NCI-H146 (cell line): ENCODE data around the gene TMEM87B.
"Not testable (repeated sequence)": the region's sequence is repeated elsewhere in the genome, so short reads cannot be mapped to it uniquely, and the experiment has no call there.

ENCODE experiments used
- DNase-seq: peaks from one replicate; lab custom pipeline; 2025; lab: John Stamatoyannopoulos, UW

TMEM87B gene

DNA sequence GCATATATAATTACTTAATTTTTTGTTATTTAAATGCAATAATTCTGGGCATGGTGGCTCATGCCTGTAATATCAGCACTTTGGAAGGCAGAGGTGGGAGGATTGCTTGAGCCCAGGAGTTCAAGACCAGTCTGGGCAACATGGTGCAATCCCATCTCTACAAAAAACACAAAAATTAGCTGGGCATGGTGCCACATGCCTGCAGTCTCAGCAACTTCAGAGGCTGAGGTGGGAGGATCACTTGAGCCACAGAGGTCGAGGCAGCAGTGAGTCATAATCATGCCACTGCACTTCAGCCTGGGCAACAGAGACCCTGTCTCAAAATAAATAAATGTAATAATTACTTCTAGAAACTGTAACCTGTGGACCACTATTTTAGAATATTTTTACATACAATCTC lies 21.5 kb upstream of the TMEM87B start:
- DNase-seq, result no peak

- DNase-seq, result no peak
Measured at GRCh38 chr2:112034924-112035323, 20.1 kb upstream of the TMEM87B start.

- peak; percentile 15 for DNase-seq
Measured at GRCh38 chr2:112035786-112036185, 19.3 kb upstream of the TMEM87B start.

DNA sequence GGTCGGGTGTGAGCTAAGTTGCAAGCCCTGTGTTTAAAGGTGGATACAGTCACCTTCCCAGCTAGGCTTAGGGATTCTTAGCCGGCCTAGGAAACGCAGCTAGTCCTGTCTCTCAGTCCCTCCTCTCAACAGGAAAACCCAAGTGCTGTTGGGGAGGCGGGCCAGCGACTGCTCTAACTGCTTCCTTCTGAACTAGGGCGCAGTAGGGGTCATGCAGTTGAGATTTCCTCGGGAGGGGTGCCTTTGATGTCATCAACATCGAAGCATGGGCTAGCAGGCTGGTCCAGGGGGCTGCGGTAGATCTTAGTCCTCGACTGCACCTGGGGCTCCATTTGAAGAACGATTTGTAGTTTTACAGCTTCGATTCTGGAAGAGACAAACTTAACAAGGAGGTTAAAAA lies 15.5 kb upstream of the TMEM87B start:
- not testable (repeated sequence) for DNase-seq

GRCh38 chr2:112040066-112040465 lies 15.0 kb upstream of the TMEM87B start:
- not testable (repeated sequence) for DNase-seq

- not testable (repeated sequence) for DNase-seq
Measured at GRCh38 chr2:112041460-112041859, 13.6 kb upstream of the TMEM87B start.

GRCh38 chr2:112045446-112046014 lies 9.5 kb upstream of the TMEM87B start:
- no peak for DNase-seq

- DNase-seq, result no peak
Measured at GRCh38 chr2:112046231-112046630, 8.8 kb upstream of the TMEM87B start.

- DNase-seq, result no peak
Measured at GRCh38 chr2:112047537-112048235, 7.4 kb upstream of the TMEM87B start.

DNA sequence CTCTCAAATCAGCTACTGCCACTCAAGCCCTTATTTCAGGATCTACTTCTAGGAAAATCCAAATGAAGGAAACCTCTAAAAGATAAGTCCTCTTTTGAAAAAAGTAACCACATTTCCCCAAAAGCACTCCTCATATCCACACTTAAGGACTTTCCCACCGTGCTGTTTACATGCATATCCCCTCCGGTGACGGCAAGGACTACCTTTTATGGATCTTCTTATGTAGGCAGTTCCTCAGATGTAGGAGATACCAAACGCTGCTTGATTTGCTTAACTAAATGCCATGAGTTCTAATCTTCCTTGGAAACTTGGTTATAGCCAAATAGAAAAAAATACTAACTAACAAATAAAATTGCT lies 6.9 kb upstream of the TMEM87B start:
- DNase-seq, result no peak

DNA sequence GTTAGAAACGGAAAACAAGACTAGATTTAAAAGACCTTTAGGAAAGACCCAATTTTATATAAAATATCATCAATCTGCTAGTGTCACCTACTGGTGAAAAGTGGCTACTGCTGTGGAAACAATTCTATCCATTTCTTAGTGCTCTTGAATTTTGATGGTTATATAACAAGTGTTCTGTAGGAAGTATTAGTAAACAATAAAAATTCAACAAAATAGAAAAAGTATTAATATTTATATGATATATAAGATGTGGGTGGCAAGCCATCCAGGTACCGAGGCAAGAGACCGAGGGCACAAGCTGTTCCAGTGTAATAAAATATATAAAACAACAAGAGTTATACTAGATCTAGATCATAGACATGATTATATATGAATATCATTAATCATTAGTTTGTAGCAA lies 6.2 kb upstream of the TMEM87B start:
- DNase-seq, result peak; percentile 32

GRCh38 chr2:112050316-112050715 lies 4.8 kb upstream of the TMEM87B start:
- DNase-seq, result no peak

DNA sequence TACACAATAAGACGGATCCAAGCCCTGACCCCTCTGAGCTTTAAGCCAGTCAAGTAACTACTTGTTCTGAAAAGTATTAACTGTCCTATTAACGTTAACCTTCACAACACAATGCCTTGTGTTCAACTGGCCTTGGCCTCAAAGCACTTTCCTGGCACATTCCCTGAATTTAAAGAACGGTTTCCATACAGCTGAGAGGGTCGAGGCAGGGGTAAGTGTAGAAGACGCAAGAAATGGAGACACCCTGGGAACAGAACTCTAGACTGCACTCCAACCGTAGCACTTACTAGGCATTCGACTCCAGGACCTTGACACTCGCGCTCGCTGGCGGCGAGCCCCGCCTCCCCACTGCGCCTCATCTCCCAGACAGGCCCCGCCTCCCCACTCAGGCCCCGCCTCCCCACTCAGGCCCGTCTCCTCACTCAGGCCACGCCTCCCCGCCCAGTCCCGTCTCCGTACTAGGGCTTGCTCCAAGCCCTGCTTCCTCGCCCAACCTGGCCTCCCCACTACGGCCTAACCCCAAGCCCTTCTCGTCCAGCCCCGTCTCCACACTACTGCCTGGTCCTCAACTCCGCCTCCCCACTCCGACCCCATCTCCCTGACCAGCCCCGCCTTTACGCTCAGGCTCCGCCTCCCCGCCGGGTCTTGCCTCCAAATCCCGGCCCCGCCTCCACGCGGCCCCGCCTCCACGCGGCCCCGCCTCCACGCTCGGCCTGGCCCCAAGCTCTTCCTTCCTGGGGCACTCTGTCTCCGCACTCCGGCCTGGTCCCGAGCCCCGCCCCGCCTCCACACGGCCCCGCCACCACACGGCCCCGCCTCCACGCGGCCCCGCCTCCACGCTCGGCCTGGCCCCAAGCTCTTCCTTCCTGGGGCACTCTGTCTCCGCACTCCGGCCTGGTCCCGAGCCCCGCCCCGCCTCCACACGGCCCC lies 887 bp upstream of the TMEM87B start:
- DNase-seq, result peak; percentile 97

DNA sequence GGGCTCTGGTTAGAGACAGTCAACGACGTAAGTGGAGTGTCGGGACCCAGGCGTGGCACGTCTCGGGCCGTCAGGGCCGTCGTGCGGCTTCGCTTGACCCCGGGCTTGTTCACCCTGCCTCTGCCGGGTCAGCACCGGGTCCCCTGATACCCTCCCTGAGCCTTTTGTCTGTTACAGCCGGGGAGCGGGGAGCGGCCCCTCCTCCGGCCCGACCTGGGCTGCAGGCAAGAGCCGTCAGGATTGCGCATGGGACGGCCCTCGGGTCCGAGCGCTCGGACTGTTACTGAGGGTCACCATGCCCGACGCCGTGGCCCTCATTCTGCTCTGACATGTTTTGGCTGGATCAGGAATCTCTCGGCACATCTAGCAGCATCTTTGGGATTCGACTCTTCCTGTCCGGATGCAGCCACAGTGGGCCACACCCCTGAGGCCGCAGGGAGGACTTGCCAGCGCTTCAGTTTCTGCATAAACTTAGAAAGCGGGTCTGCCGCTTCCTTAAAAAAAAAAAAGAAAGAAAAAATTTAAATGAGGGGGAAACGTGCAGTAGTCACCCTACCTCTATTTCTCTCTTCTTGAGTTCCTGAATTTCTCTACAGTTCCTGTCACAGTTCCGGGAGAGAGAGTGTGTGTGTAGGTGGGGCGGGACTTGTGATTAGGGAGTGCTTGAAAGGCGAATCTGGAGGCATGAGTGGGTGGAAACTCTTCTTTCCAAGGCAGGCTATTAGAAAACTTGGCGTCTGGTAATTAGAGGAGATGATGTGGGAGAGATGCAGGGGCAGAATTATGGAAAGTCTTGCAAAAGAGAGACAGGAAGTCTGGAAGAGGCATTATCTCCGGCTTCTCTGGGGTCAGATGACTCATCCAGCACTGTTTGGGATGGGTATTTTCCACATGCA lies 909 bp downstream of the TMEM87B start:
- peak; percentile 58 for DNase-seq

- DNase-seq, result no peak
Measured at GRCh38 chr2:112056626-112056987, 1.5 kb downstream of the TMEM87B start.

DNA sequence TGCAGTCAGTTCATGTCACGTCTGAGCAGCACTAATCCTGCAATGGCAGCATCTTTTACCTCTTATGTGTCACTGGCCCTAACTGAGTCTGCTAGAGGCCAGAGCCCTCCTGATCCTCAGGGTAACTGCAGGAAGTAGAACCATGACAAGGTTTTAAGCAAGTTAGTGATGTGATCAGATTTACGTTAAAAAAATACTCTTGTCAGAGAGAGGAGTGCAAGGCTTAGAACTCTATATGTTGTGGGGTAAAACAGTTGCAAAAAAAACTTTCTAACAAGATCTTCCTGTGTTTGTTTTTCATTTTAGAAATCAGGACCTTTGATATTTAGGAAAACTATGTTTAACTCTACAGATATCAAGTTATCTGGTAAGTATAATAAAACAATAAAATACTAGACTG lies 4.6 kb downstream of the TMEM87B start:
- no peak for DNase-seq

GRCh38 chr2:112061299-112061698 lies 6.2 kb downstream of the TMEM87B start:
- no peak for DNase-seq

GRCh38 chr2:112061840-112062239 lies 6.8 kb downstream of the TMEM87B start:
- no peak for DNase-seq

DNA sequence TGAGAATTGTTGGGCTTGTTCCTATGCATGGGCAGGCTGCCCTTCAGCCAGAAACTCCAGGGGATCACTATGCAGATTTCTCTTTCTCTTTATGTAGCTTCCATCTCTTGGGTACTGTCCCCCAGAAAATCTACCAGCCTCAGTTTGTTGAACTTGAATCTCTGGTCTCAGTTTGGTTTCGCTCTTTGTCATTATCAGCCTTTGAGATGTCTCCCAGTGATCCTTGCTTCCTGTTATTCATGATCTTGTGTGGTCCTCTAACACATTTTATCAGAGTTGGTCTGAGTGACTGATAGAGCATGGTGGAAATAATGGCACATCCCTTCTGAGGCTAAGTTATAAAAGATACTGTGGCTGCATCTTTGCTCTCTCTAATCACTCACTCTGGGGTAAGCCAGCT lies 7.8 kb downstream of the TMEM87B start:
- DNase-seq, result no peak

DNA sequence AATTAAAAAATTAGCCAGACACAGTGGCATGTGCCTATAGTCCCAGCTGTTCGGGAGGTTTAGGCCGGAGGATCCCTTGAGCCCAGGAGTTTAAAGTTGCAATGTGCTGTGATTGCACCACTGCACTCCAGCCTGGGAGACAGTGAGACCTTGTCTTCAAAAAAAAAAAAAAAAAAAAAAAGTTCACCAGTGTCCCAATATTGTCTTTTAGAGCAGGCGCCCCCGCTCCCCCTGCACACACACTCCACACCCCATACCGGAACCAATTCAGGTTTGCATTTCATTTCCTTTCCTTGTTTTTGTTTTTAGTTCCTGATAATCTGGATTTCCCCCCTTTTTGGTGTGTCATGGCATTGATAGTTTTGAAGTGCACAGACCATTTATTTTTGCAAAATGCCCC lies 10.4 kb downstream of the TMEM87B start:
- no peak for DNase-seq

DNA sequence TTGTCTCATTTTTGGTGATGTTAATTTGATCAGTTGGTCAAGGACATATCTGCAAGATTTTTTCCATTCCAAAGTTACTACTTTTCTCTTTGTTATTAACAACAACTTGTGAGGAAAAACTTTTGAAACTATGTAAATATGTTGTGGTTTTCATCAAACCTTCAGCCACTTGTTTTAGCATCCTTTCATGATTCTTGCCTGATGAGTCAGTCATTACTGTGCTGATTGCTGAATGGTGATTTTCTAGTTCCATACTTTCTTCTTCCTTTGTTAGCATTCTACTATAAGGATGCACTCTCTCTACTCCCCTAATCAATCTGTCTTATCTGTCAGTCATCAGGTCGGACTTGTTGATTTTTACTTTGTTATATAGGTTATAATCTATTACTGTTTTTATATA lies 10.9 kb downstream of the TMEM87B start:
- DNase-seq, result no peak

- DNase-seq, result not testable (repeated sequence)
Measured at GRCh38 chr2:112069794-112070193, 14.7 kb downstream of the TMEM87B start.
